Parathyroid adenoma (tissue), 2 donors: ENCODE measurements around the gene USP43.

ENCODE experiments used
- H2AFZ ChIP-seq: fragments of 300-600 bp; sonication (generic); one replicate; pipeline ENCODE4 v1.7.0; 2017; ENCODE audit warnings: antibody characterized with exemption, mild to moderate bottlenecking
- H3K27ac ChIP-seq: fragments of 300-600 bp; sonication (generic); one replicate; pipeline ENCODE4 v1.7.0; 2017
- H3K27me3 ChIP-seq: fragments of 300-600 bp; sonication (generic); one replicate; pipeline ENCODE4 v1.7.0; 2017; ENCODE audit warnings: low read length; ENCODE audit not compliant: control insufficient read depth, insufficient read depth
- H3K36me3 ChIP-seq: fragments of 300-600 bp; sonication (generic); one replicate; pipeline ENCODE4 v1.7.0; 2017; ENCODE audit warnings: low read length; ENCODE audit not compliant: control insufficient read depth, insufficient read depth
- H3K4me1 ChIP-seq: fragments of 300-600 bp; sonication (generic); one replicate; pipeline ENCODE4 v1.7.0; 2017; ENCODE audit warnings: control low read depth
- H3K4me2 ChIP-seq: fragments of 300-600 bp; sonication (generic); one replicate; pipeline ENCODE4 v1.7.0; 2017; ENCODE audit warnings: low read length
- H3K4me3 ChIP-seq: fragments of 300-600 bp; sonication (generic); one replicate; pipeline ENCODE4 v1.7.0; 2017; ENCODE audit warnings: low read depth, low read length
- H3K79me2 ChIP-seq: fragments of 300-600 bp; sonication (generic); one replicate; pipeline ENCODE4 v1.7.0; 2017; ENCODE audit warnings: control low read depth
- H3K9ac ChIP-seq: fragments of 300-600 bp; sonication (generic); one replicate; pipeline ENCODE4 v1.7.0; 2017; ENCODE audit warnings: mild to moderate bottlenecking
- H3K9me3 ChIP-seq: fragments of 300-600 bp; sonication (generic); one replicate; pipeline ENCODE4 v1.7.0; 2017; ENCODE audit warnings: low read length; ENCODE audit not compliant: control insufficient read depth
- TF ChIP-seq, protein P1 (sequence below): fragments of 300-600 bp; sonication (generic); IDR thresholded peaks from one replicate; pipeline ENCODE4 v1.7.0; 2017; ENCODE audit warnings: antibody characterized with exemption, mild to moderate bottlenecking
- donor health status: primary hyperparathyroidism.

Gene USP43

GRCh38 chr17:9726291-9726690, 81.0 kb downstream of the USP43 start:
- TF ChIP-seq, protein P1, sequence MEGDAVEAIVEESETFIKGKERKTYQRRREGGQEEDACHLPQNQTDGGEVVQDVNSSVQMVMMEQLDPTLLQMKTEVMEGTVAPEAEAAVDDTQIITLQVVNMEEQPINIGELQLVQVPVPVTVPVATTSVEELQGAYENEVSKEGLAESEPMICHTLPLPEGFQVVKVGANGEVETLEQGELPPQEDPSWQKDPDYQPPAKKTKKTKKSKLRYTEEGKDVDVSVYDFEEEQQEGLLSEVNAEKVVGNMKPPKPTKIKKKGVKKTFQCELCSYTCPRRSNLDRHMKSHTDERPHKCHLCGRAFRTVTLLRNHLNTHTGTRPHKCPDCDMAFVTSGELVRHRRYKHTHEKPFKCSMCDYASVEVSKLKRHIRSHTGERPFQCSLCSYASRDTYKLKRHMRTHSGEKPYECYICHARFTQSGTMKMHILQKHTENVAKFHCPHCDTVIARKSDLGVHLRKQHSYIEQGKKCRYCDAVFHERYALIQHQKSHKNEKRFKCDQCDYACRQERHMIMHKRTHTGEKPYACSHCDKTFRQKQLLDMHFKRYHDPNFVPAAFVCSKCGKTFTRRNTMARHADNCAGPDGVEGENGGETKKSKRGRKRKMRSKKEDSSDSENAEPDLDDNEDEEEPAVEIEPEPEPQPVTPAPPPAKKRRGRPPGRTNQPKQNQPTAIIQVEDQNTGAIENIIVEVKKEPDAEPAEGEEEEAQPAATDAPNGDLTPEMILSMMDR = no peak
- Histone ChIP-seq H3K4me2 (no peak overlapping the region), H3K4me1 (no peaks in the 10 kb centered on the region), H3K9ac (no peak overlapping the region), H2AFZ (no peak overlapping the region), H3K9me3 (no peaks in the 10 kb centered on the region), H3K4me3 (no peak overlapping the region), H3K27me3 (no peaks in the 10 kb centered on the region), H3K36me3 (no peaks in the 10 kb centered on the region), H3K79me2 (no peaks in the 10 kb centered on the region), H3K27ac (no peak overlapping the region)

DNA sequence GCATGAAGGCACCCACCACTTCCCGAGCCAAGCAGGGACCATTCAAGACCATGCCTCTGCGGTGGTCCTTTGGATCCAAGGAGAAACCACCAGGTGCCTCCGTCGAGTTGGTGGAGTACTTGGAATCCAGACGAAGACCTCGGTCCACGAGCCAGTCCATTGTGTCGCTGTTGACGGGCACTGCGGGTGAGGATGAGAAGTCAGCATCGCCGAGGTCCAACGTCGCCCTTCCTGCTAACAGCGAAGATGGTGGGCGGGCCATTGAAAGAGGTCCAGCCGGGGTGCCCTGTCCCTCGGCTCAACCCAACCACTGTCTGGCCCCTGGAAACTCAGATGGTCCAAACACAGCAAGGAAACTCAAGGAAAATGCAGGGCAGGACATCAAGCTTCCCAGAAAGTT, 82.7 kb downstream of the USP43 start:
- Histone ChIP-seq H2AFZ (no peak overlapping the region), H3K79me2 (no peaks in the 10 kb centered on the region), H3K4me3 (no peak overlapping the region), H3K4me1 (no peaks in the 10 kb centered on the region), H3K4me2 (no peak overlapping the region), H3K27ac (no peak overlapping the region), H3K9ac (no peak overlapping the region), H3K27me3 (no peaks in the 10 kb centered on the region), H3K36me3 (no peaks in the 10 kb centered on the region), H3K9me3 (no peaks in the 10 kb centered on the region)
- TF ChIP-seq, protein P1 = no peak

DNA sequence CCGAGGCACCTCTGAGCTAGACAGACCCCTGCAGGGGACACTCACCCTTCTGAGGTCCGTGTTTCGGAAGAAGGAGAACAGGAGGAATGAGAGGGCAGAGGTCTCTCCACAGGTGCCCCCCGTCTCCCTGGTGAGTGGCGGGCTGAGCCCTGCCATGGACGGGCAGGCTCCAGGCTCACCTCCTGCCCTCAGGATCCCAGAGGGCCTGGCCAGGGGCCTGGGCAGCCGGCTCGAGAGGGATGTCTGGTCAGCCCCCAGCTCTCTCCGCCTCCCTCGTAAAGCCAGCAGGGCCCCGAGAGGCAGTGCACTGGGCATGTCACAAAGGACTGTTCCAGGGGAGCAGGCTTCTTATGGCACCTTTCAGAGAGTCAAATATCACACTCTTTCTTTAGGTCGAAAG, 83.2 kb downstream of the USP43 start:
- H3K27me3 ChIP-seq = no peaks in the 10 kb centered on the region
- H3K9ac ChIP-seq = no peak overlapping the region
- no peak overlapping the region for H3K27ac ChIP-seq
- H3K9me3 ChIP-seq = no peaks in the 10 kb centered on the region
- H3K4me1 ChIP-seq = no peaks in the 10 kb centered on the region
- no peak overlapping the region for H3K4me2 ChIP-seq
- no peak overlapping the region for H3K4me3 ChIP-seq
- no peak overlapping the region for H2AFZ ChIP-seq
- H3K36me3 ChIP-seq = no peaks in the 10 kb centered on the region
- no peaks in the 10 kb centered on the region for H3K79me2 ChIP-seq
- TF ChIP-seq, protein P1 = no peak

DNA sequence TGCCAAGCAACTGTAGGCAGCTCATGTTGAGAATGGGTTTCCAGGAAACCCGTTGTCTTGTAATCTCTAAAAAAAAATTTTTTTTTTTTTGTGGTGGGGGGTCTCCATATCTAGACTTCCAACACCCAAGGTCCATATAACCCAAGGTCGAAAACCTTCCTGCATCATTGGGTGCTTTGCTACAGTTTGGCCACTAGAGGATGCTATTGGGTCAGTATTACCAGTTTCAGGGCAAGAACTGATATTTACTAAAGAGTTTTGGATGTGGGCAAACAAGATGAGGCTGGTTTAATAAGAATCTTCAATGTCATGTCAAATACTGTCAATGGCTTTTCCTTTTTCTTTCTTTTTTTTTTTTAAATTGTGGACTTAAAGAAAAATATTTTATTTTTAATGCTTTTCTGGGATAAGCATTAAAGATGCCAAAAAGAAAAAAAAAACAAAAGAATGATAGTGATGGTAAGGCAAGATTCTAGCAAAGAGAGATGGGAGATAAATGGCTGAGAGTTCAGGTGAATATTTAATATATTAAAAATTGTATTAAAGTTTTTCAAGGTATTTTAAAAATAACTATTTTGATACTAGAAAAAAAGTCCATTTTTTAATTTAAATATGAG, 83.8 kb downstream of the USP43 start:
- no peak overlapping the region for H3K27ac ChIP-seq
- TF ChIP-seq, protein P1 = peak; percentile 95

GRCh38 chr17:9729735-9730420, 84.6 kb downstream of the USP43 start:
- Histone ChIP-seq H3K4me1 (no peaks in the 10 kb centered on the region), H3K27ac (no peak overlapping the region), H3K4me3 (no peak overlapping the region), H3K36me3 (no peaks in the 10 kb centered on the region), H2AFZ (no peak overlapping the region), H3K4me2 (no peak overlapping the region), H3K9ac (no peak overlapping the region), H3K79me2 (no peaks in the 10 kb centered on the region), H3K9me3 (no peaks in the 10 kb centered on the region), H3K27me3 (no peaks in the 10 kb centered on the region)
- TF ChIP-seq, protein P1 = no peak

More for the DNA sequence above, 83.8 kb downstream of the USP43 start:
- Histone ChIP-seq H2AFZ (no peak overlapping the region), H3K36me3 (no peaks in the 10 kb centered on the region), H3K79me2 (no peaks in the 10 kb centered on the region), H3K9ac (no peak overlapping the region), H3K4me1 (no peaks in the 10 kb centered on the region), H3K27me3 (no peaks in the 10 kb centered on the region), H3K4me2 (no peak overlapping the region), H3K9me3 (no peaks in the 10 kb centered on the region), H3K4me3 (no peak overlapping the region)
